Embryonic facial prominence (tissue), 1 donor: ENCODE data around the gene KASH5.
"Not testable (repeated sequence)": the region's sequence is repeated elsewhere in the genome, so short reads cannot be mapped to it uniquely, and the experiment has no call there.

Experiments
- DNase-seq: peaks from one replicate; pipeline ENCODE4 v3.0.0-alpha.2; 2016; ENCODE audit errors: extremely low spot score

Gene KASH5

GRCh38 chr19:49455773-49456172 is 67.7 kb downstream of the KASH5 start:
- DNase-seq = no peak

- no peak for DNase-seq
Observed at GRCh38 chr19:49456326-49456725, 68.3 kb downstream of the KASH5 start.

DNA sequence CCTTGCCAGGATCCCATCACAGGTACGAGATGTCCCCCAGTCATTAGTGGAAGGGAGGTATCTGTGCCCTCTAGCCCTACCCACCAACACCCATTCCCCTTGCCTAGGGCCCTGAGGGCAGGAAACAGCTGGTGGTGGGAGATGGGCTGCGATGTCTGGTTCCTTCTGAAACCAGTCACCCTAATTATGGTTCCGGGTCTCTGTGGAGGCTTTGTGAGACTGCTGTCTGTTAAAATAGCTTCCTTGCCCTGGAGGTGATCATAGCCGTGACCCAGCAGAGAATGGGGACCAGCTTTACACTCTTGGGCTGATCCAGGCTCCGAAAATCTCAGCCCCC is 70.5 kb downstream of the KASH5 start:
- DNase-seq = no peak

- DNase-seq = no peak
Observed at GRCh38 chr19:49459388-49459787, 71.3 kb downstream of the KASH5 start.

DNA sequence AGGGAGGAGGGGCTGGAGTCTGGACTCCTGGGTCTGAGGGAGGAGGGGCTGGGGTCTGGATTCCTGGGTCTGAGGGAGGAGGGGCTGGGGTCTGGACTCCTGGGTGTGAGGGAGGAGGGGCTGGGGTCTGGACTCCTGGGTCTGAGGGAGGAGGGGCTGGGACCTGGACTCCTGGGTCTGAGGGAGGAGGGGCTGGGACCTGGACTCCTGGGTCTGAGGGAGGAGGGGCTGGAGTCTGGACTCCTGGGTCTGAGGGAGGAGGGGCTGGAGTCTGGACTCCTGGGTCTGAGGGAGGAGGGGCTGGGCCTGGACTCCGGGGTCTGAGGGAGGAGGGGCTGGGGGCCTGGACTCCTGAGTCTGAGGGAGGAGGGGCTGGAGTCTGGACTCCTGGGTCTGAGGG is 73.1 kb downstream of the KASH5 start:
- not testable (repeated sequence) for DNase-seq

DNA sequence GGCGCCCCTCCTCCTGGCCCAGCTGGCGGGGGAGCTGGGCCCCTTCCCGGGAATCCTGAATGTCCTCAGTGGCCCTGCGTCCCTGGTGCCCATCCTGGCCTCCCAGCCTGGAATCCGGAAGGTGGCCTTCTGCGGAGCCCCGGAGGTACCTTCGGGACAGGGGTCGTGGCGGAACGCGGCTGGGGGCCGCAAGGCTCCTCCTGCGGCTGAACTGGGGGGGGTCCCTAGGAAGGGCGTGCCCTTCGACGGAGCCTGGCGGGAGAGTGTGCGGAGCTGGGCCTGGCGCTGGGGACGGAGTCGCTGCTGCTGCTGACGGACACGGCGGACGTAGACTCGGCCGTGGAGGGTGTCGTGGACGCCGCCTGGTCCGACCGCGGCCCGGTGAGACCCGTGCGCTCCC is 73.6 kb downstream of the KASH5 start:
- DNase-seq = no peak

GRCh38 chr19:49462492-49462891 is 74.4 kb downstream of the KASH5 start:
- DNase-seq = no peak

- no peak for DNase-seq
Observed at GRCh38 chr19:49463960-49464740, 76.1 kb downstream of the KASH5 start.

- DNase-seq = no peak
Observed at GRCh38 chr19:49465371-49465770, 77.3 kb downstream of the KASH5 start.
